H54 (cell line): ENCODE measurements around the gene LGALSL.

Experiments
- DNase-seq: peaks from one replicate; pipeline ENCODE4 v3.0.0; 2011; ENCODE audit warnings: low spot score, mixed read lengths; ENCODE audit not compliant: insufficient read length
- FAIRE-seq: peaks from 3 replicates; lab custom pipeline; 2011; peaks lifted over from hg19 to GRCh38; lab: Jason Lieb, UNC
- POLR2A ChIP-seq: IDR thresholded peaks from 2 replicates; pipeline ENCODE4 v1.6.1; 2011; ENCODE audit warnings: low read depth, mild to moderate bottlenecking, low read length

Gene LGALSL

GRCh38 chr2:64470766-64471295 lies 16.9 kb downstream of the LGALSL start:
- FAIRE-seq, result no peak
- TF ChIP-seq POLR2A, result no peak
- no peak for DNase-seq

GRCh38 chr2:64471600-64471999 lies 17.6 kb downstream of the LGALSL start:
- TF ChIP-seq POLR2A, result no peak
- DNase-seq (no peak), FAIRE-seq (no peak)

DNA sequence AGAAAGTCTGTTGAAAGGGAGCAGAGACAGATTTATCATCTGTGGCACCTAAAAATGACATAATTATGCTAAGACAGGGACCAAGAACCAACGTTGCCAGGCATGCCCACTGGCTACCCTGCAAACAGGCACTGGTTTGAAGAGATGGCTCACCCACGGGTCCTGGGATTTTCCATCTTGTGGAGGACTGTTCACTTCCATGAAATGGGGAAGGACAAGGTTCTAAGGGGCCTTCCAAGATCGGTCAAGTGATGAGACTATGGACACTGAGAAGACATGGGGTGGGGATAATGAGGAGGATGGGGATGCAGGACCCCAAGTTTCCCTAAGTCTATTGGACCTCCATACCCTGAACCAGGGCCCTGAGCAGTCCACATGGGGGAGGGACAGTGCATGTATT lies 18.9 kb downstream of the LGALSL start:
- TF ChIP-seq POLR2A, result no peak
- DNase-seq (no peak), FAIRE-seq (no peak)

DNA sequence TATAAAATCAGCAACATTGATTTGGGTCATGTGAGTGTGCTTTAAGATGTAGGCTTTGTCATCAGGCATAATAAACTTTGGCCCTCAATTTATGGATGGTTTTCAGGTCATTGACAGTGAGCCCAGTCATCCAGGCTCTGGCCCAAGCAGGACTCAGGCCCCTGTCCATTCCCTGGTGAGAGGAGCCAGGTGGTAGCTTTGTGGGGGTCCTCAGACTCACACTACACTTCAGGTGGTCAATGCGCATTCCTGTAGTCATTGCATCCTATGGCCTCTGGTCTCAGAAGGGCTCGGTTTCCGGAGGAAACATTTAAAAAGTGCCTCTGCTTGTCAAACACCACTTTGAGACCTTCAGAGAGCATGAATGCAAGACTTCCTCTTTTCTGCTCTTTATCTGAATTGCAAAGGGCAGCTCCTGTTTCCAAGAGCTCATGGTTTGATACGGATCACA lies 20.2 kb downstream of the LGALSL start:
- no peak for TF ChIP-seq POLR2A
- FAIRE-seq (no peak), DNase-seq (no peak)

DNA sequence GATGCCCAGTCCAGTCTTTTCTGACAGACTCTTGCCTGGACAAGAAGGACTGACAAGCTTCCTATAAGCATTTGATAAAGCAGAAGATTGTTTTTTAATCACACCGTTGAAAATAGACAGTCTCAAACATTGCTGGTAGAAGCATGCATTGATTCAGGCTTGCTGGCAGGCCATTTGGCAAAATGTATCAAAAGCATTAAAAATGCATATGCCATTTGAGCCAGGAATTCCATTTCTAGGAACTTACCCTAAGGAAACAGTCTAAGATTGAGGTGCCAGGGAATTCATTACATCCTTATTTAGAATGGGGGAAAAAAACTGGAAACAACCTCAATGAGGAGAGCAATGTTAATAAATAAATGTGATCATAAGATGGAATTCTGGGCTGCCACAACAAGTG lies 20.7 kb downstream of the LGALSL start:
- DNase-seq (no peak), FAIRE-seq (no peak)
- TF ChIP-seq POLR2A, result no peak

DNA sequence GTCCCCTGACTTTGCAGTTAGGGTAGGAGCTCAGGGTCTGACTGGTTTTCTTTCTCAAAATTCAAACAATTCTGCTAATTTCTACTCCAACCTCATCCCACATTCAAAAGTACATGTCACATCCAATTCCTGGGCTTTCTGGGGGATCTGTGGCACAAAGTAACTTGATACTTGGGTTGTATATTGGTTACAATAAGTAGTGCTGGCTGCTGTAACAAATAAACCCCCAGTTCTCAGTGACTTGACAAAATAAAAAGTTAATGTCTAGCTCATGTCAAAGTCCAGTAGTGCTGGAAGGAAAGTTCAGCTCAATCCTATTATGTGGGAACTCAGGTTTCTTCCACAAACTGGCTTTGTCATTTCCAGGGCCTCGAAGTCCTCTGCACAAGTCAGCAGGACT lies 23.1 kb downstream of the LGALSL start:
- DNase-seq (no peak), FAIRE-seq (no peak)
- no peak for TF ChIP-seq POLR2A

GRCh38 chr2:64477979-64478378 lies 24.0 kb downstream of the LGALSL start:
- DNase-seq, result no peak
- no peak for TF ChIP-seq POLR2A
- FAIRE-seq, result no peak

DNA sequence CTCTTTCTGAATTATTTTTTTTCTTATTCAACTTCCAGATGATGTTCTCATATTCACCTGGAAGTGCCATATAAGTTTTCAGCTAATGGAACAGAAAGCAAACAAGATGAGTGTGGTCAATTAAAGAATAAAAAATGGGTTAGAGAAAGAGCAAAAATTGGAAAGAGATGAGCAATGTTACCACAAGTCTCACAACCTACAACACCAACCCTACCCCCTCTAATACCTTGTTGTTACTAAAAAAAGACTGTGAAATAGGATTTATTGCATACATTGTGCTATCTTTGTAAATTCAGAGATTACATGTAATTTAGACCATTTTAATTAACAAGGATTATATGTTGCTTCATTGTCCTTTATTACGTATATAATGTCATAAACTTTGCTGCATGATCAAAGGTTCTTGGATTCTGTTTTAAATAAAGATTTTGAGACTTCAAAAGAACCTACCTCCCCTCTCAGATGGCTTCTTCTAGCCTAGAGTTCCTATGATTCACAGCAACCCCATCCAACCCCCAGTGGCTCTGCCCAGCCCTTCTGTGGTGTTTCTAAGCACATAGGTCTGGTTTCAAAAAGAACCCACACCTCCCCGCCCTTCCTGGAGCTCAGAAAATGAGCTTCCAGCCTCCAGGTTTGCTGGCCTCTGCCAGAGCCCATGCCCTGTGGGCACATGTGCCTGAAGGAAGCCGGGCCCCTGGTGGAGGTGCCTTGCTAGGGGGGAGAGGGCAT lies 24.7 kb downstream of the LGALSL start:
- FAIRE-seq (no peak), DNase-seq (no peak)
- TF ChIP-seq POLR2A, result no peak

GRCh38 chr2:64479259-64480117 lies 25.5 kb downstream of the LGALSL start:
- FAIRE-seq, result no peak
- no peak for TF ChIP-seq POLR2A

GRCh38 chr2:64481665-64482064 lies 27.7 kb downstream of the LGALSL start:
- DNase-seq, result no peak
- FAIRE-seq, result no peak
- no peak for TF ChIP-seq POLR2A

More at GRCh38 chr2:64479259-64480117, 25.5 kb downstream of the LGALSL start:
- DNase-seq, result no peak

GRCh38 chr2:64482243-64482642 lies 28.3 kb downstream of the LGALSL start:
- FAIRE-seq, result no peak
- DNase-seq, result no peak
- no peak for TF ChIP-seq POLR2A

DNA sequence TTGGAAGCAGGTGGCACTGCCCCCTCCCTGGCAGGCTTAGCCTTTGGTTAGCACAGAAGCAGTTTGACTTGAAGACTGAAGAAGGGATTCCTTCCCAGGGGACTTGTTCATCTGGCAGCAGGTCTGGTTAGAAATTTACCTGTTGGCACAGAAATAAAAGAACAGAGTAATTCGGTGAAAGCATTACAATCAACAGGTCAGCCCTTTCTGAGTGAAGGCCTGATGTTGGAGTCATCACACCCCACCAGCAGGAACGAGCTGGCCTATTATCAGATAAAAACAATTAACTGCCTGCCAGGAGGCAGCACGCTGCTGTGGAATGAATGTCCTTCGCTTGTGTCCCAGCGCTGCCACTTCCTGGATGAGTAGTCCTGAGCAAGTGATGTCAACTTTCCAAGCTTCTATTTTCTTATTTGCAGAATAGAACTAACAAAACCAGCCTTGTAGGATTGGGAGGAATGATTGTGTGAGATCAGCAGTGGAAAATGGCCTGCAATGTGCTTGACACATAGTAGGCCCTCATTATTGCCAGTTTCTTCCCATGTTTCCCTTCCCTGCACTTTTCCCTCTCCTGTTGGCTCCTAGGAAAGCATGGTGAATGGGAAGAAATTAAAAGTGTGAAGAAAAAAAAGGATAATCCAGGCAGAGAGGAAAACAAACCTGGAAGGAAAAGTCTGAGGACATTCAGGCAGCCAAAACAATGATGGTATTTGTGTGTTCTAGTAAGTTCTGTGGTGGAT lies 29.0 kb downstream of the LGALSL start:
- no peak for DNase-seq
- TF ChIP-seq POLR2A, result no peak
- FAIRE-seq, result no peak

DNA sequence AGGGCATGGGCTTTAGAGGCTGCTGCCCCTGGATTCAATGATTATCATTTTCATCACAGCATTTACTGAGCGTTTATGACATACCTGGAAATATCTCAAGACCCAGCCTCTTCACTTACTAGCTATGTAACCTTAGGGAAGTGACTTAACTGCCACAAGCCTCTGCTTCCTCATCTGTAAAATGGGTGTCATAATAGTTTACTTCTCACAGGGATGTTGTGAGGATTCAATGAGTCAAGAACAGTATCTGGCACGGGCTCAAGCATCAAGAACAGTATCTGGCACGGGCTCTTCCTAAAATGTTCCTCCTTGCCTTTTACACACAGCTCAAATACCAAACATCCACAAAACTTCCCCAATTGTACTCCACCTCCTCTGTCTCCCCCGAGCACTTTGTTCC lies 31.4 kb downstream of the LGALSL start:
- FAIRE-seq (no peak), DNase-seq (no peak)
- no peak for TF ChIP-seq POLR2A
